Neural progenitor cell (in vitro differentiated cells): ENCODE data around the gene ATE1. TPM values are rescaled to one million over a fixed set of nuclear protein-coding genes. Genes with fewer than 3 reads are reported as not detected.
"Not testable (repeated sequence)": the region's sequence is repeated elsewhere in the genome, so short reads cannot be mapped to it uniquely, and the experiment has no call there.

Experiments used
- DNase-seq: peaks from one replicate; pipeline ENCODE4 v3.0.0-alpha.2; 2016; ENCODE audit warnings: low spot score
- H2AFZ ChIP-seq: fragments of 200-600 bp; sonication (generic); replicated peaks from 2 replicates; pipeline ENCODE4 v1.6.1; 2016; ENCODE audit warnings: antibody characterized with exemption
- H3F3A ChIP-seq: fragments of 200-600 bp; sonication (generic); 2 replicates; pipeline ENCODE4 v1.6.1; 2016; ENCODE audit warnings: antibody characterized with exemption, low read depth
- H3K27ac ChIP-seq: fragments of 200-600 bp; sonication (generic); 2 replicates; pipeline ENCODE4 v1.5.1; 2016; ENCODE audit warnings: mild to moderate bottlenecking
- H3K27me3 ChIP-seq: fragments of 200-600 bp; sonication (generic); 2 replicates; pipeline ENCODE4 v1.6.1; 2016; ENCODE audit warnings: mild to moderate bottlenecking, moderate library complexity
- H3K36me3 ChIP-seq: fragments of 200-600 bp; sonication (generic); 2 replicates; pipeline ENCODE4 v1.5.1; 2016
- H3K4me1 ChIP-seq: fragments of 200-600 bp; sonication (generic); 2 replicates; pipeline ENCODE4 v1.6.1; 2016; ENCODE audit warnings: mixed run types
- H3K4me2 ChIP-seq: fragments of 200-600 bp; sonication (generic); 2 replicates; pipeline ENCODE4 v1.6.1; 2016
- H3K4me3 ChIP-seq: fragments of 200-600 bp; sonication (generic); 2 replicates; pipeline ENCODE4 v1.5.1; 2016
- H3K79me2 ChIP-seq: fragments of 200-600 bp; sonication (generic); 2 replicates; pipeline ENCODE4 v1.6.1; 2016; ENCODE audit warnings: low read depth
- H3K9ac ChIP-seq: fragments of 200-600 bp; sonication (generic); 2 replicates; pipeline ENCODE4 v1.6.1; 2016
- H3K9me3 ChIP-seq: fragments of 200-600 bp; sonication (generic); 2 replicates; pipeline ENCODE4 v1.5.1; 2016; ENCODE audit warnings: low read depth
- H4K20me1 ChIP-seq: fragments of 200-600 bp; sonication (generic); 2 replicates; pipeline ENCODE4 v1.6.1; 2016; ENCODE audit warnings: low read depth
- H3K27ac Mint-ChIP-seq: 3 replicates; pipeline ENCODE4 v1.8.0; 2021; ENCODE audit warnings: mixed read lengths
- H3K27me3 Mint-ChIP-seq: 2 replicates; pipeline ENCODE4 v1.8.0; 2022; ENCODE audit warnings: low read depth, mild to moderate bottlenecking, inconsistent platforms, moderate library complexity, mixed read lengths; ENCODE audit not compliant: insufficient read depth
- H3K36me3 Mint-ChIP-seq: 3 replicates; pipeline ENCODE4 v1.8.0; 2021; ENCODE audit warnings: mixed read lengths
- H3K4me1 Mint-ChIP-seq: 3 replicates; pipeline ENCODE4 v1.8.0; 2021; ENCODE audit warnings: mixed read lengths
- H3K4me3 Mint-ChIP-seq: 3 replicates; pipeline ENCODE4 v1.8.0; 2021; ENCODE audit warnings: mild to moderate bottlenecking, moderate library complexity, mixed read lengths
- H3K9me3 Mint-ChIP-seq: 3 replicates; pipeline ENCODE4 v1.8.0; 2020; ENCODE audit warnings: mixed read lengths
- EZH2 ChIP-seq: fragments of 200-600 bp; sonication (generic); IDR thresholded peaks from 2 replicates; pipeline ENCODE4 v1.6.1; 2017; ENCODE audit warnings: antibody characterized with exemption, mild to moderate bottlenecking, moderate library complexity
- EZH2phosphoT487 ChIP-seq: fragments of 200-600 bp; sonication (generic); IDR thresholded peaks from 2 replicates; pipeline ENCODE4 v1.6.1; 2017; ENCODE audit warnings: antibody characterized with exemption
- total RNA-seq: library from RNA; depleted of rRNA; stranded (reverse); fragments of >200 nt; gene quantifications from 2 replicates; pipeline ENCODE4 v1.2.3, GENCODE V29; 2015; ENCODE audit warnings: low replicate concordance
- TF ChIP-seq, protein P1 (sequence below): fragments of 200-600 bp; sonication (generic); IDR thresholded peaks from 2 replicates; pipeline ENCODE4 v1.5.1; 2017; ENCODE audit warnings: antibody characterized with exemption, mild to moderate bottlenecking

ATE1 gene
- total RNA-seq, 1 donor from 2014 or later: 57.2 TPM

DNA sequence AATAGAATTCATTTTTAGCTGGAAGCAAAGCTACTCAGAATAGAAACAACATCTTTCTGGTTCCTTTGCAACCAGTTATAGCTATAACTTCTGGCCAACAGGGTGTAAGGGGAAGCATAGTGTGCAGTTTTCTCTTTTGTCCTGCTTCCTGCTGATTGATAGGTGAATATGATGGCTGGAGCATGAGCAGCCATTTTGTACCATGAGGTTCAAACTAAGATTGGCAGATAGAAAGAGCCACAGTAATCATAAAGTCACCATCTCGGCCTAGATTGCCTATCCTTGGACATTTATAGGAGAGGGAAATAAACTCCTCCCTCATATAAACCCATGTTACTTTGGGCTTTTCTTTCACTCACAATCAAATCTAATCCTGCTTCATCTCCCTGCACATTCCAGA, 227.4 kb downstream of the ATE1 start:
- TF ChIP-seq EZH2 (no peak), EZH2phosphoT487 (no peak)
- TF ChIP-seq, protein P1, sequence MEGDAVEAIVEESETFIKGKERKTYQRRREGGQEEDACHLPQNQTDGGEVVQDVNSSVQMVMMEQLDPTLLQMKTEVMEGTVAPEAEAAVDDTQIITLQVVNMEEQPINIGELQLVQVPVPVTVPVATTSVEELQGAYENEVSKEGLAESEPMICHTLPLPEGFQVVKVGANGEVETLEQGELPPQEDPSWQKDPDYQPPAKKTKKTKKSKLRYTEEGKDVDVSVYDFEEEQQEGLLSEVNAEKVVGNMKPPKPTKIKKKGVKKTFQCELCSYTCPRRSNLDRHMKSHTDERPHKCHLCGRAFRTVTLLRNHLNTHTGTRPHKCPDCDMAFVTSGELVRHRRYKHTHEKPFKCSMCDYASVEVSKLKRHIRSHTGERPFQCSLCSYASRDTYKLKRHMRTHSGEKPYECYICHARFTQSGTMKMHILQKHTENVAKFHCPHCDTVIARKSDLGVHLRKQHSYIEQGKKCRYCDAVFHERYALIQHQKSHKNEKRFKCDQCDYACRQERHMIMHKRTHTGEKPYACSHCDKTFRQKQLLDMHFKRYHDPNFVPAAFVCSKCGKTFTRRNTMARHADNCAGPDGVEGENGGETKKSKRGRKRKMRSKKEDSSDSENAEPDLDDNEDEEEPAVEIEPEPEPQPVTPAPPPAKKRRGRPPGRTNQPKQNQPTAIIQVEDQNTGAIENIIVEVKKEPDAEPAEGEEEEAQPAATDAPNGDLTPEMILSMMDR: no peak
- Histone ChIP-seq H3K9ac (no peak overlapping the region), H3K4me2 (no peak overlapping the region), H2AFZ (no peak overlapping the region), H3K27ac (no peak overlapping the region), H3K27me3 (no peaks in the 10 kb centered on the region), H3F3A (peaks cover 12% of the 10 kb centered on the region), H3K4me1 (peaks cover 34% of the 10 kb centered on the region), H3K79me2 (no peaks in the 10 kb centered on the region), H4K20me1 (no peaks in the 10 kb centered on the region), H3K4me3 (no peak overlapping the region), H3K9me3 (no peaks in the 10 kb centered on the region), H3K36me3 (no peaks in the 10 kb centered on the region)
- Mint-ChIP-seq H3K9me3 (peaks cover 7% of the 10 kb centered on the region), H3K36me3 (peaks cover 2% of the 10 kb centered on the region), H3K27ac (no peak overlapping the region), H3K27me3 (peaks cover 18% of the 10 kb centered on the region), H3K4me1 (peaks cover 54% of the 10 kb centered on the region), H3K4me3 (no peak overlapping the region)
- DNase-seq: no peak

DNA sequence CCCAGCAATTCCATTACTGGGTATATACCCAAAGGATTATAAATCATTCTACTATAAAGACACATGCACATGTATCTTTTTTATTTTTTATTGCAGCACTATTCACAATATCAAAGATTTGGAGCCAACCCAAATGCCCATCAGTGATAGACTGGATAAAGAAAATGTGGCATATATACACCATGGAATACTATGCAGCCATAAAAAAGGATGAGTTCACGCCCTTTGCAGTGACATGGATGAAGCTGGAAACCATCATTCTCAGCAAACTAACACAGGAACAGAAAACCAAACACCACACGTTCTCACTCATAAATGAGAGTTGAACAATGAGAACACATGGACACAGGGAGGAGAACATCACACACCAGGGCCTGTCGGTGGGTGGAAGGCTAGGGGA, 228.1 kb downstream of the ATE1 start:
- not testable (repeated sequence) for H4K20me1 ChIP-seq, H3K4me2 ChIP-seq, H3K27ac Mint-ChIP-seq, H3K27me3 ChIP-seq, H3K27ac ChIP-seq, DNase-seq, H2AFZ ChIP-seq, H3K79me2 ChIP-seq, H3K36me3 ChIP-seq, H3K36me3 Mint-ChIP-seq, H3K4me3 ChIP-seq, H3K4me3 Mint-ChIP-seq, H3K9ac ChIP-seq, H3K9me3 ChIP-seq, H3K9me3 Mint-ChIP-seq
- H3K4me1 Mint-ChIP-seq: peaks cover 61% of the 10 kb centered on the region
- peaks cover 20% of the 10 kb centered on the region for H3K27me3 Mint-ChIP-seq
- Histone ChIP-seq H3K4me1 (peaks cover 40% of the 10 kb centered on the region), H3F3A (peaks cover 12% of the 10 kb centered on the region)

DNA sequence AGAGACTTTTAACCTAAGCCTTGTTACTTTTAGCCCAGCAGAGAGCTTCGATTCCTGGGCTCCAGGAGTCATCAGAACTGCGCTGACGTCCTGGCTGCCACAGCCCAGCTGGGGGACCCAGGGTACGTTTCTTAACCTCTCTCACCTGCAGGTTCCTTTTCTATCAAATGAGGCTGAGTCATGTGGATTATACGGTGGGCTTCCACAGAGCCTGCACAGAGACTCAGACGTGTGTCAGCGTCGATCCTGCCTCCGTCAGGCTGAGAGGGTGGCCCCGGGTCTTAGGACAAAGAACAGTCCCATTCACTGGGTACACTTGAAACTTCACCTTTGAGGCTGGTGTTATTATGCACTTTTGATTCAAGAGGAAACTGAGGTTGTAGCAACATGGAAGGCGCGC, 228.9 kb downstream of the ATE1 start:
- Histone ChIP-seq H3F3A (peaks cover 12% of the 10 kb centered on the region), H3K27ac (no peak overlapping the region), H3K4me1 (peaks cover 39% of the 10 kb centered on the region), H3K36me3 (no peaks in the 10 kb centered on the region), H3K27me3 (no peaks in the 10 kb centered on the region), H3K79me2 (no peaks in the 10 kb centered on the region), H2AFZ (no peak overlapping the region), H3K4me2 (no peak overlapping the region), H3K9me3 (no peaks in the 10 kb centered on the region), H3K4me3 (no peak overlapping the region), H4K20me1 (no peaks in the 10 kb centered on the region), H3K9ac (no peak overlapping the region)
- peaks cover 7% of the 10 kb centered on the region for H3K9me3 Mint-ChIP-seq
- peaks cover 65% of the 10 kb centered on the region for H3K4me1 Mint-ChIP-seq
- peaks cover 25% of the 10 kb centered on the region for H3K27me3 Mint-ChIP-seq
- peak overlapping the region; percentile 82 for H3K27ac Mint-ChIP-seq
- TF ChIP-seq EZH2phosphoT487 (no peak), EZH2 (no peak)
- TF ChIP-seq, protein P1: no peak
- H3K36me3 Mint-ChIP-seq: peaks cover 2% of the 10 kb centered on the region
- DNase-seq: no peak
- H3K4me3 Mint-ChIP-seq: no peak overlapping the region

DNA sequence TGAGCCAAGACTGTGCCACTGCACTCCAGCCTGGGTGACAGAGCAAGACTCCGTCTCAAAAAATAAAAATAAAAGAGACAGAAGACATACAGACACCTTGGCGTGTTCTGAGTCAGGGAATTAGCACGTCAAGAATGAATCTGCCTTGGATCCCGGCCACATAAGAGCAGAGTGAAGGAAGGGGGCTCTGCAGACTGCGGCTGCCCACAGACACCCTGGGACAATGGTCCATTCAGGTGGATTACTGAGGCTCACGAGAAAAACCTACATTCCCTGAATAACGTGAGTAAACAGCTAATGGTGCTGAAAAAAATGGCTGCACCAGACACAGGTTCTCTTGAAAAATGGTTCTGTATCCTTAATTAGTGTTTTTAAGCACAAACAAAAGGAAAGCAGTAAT, 229.5 kb downstream of the ATE1 start:
- Histone ChIP-seq H3K79me2 (no peaks in the 10 kb centered on the region), H3F3A (peaks cover 12% of the 10 kb centered on the region), H3K36me3 (no peaks in the 10 kb centered on the region), H3K9ac (no peak overlapping the region), H4K20me1 (no peaks in the 10 kb centered on the region), H3K4me3 (no peak overlapping the region), H2AFZ (no peak overlapping the region), H3K4me1 (peaks cover 36% of the 10 kb centered on the region), H3K27ac (no peak overlapping the region), H3K9me3 (no peaks in the 10 kb centered on the region), H3K4me2 (no peak overlapping the region), H3K27me3 (no peaks in the 10 kb centered on the region)
- peaks cover 66% of the 10 kb centered on the region for H3K4me1 Mint-ChIP-seq
- no peak for DNase-seq
- H3K9me3 Mint-ChIP-seq: peaks cover 7% of the 10 kb centered on the region
- TF ChIP-seq, protein P1: no peak
- no peak for TF ChIP-seq EZH2
- no peak for TF ChIP-seq EZH2phosphoT487
- no peak overlapping the region for H3K4me3 Mint-ChIP-seq
- H3K27ac Mint-ChIP-seq: peak overlapping the region; percentile 45
- peaks cover 26% of the 10 kb centered on the region for H3K27me3 Mint-ChIP-seq
- H3K36me3 Mint-ChIP-seq: peaks cover 2% of the 10 kb centered on the region
